GM12878 (cell line): ENCODE measurements around the gene PRSS56. TPM values are rescaled to one million over a fixed set of nuclear protein-coding genes. Genes with fewer than 3 reads are reported as not detected.

Source experiments
- ATAC-seq: fragments of 200-7000 bp; cut with Tn5 transposase; 3 replicates; pipeline ENCODE4 v1.9.1; 2020; ENCODE audit warnings: mild to moderate bottlenecking, moderate library complexity
- BruUV-seq: library from RNA; stranded (reverse); fragments of 400-500 nt; replicated peaks from 2 replicates; lab custom pipeline; 2021; lab: Mats Ljungman, UMichigan
- CTCF ChIA-PET: fragments of 300-600 bp; sonication (Branson Sonifier 250); formaldehyde crosslinking; extraction: SDS; loops from one replicate; lab custom pipeline; 2021; ENCODE audit warnings: inconsistent platforms; lab: Yijun Ruan, JAX
- POLR2A ChIA-PET: fragments of 350-600 bp; formaldehyde crosslinking; extraction: SDS; loops from one replicate; lab custom pipeline; 2021; ENCODE audit warnings: inconsistent platforms; lab: Charles Lee
- RAD21 ChIA-PET: fragments of 300-600 bp; sonication (Branson Sonifier 250); formaldehyde crosslinking; loops from one replicate; lab custom pipeline; 2023; ENCODE audit warnings: antibody characterized with exemption; ENCODE audit not compliant: unreplicated experiment; lab: Charles Lee
- SMC1A ChIA-PET: fragments of 300-600 bp; sonication (Branson Sonifier 250); formaldehyde crosslinking; loops from one replicate; lab custom pipeline; 2023; ENCODE audit not compliant: unreplicated experiment, uncharacterized antibody; lab: Charles Lee
- DNase-seq: peaks from one replicate; pipeline ENCODE4 v3.0.0-alpha.2; 2011; ENCODE audit warnings: low read depth, low spot score
- FAIRE-seq: peaks from 3 replicates; lab custom pipeline; 2011; peaks lifted over from hg19 to GRCh38; lab: Jason Lieb, UNC
- H2AFZ ChIP-seq: 2 replicates; pipeline ENCODE4 v1.6.0; 2011; ENCODE audit warnings: low read depth, low read length, control low read depth; ENCODE audit not compliant: control insufficient read depth
- H3K27ac ChIP-seq: 2 replicates; pipeline ENCODE4 v1.5.1; 2011; ENCODE audit warnings: control low read depth; ENCODE audit not compliant: control insufficient read depth, insufficient read depth
- H3K27me3 ChIP-seq, 2 experiments: replicated peaks in 1 of 2; 2 replicates each; pipeline versions ENCODE4 v1.6.0 to v1.6.1; 2011; ENCODE audit warnings: low read length in 1 of 2; ENCODE audit not compliant: control insufficient read depth in 2 of 2, insufficient read depth in 2 of 2
- H3K36me3 ChIP-seq, 2 experiments: 2 replicates each; pipeline ENCODE4 v1.5.1; 2011; ENCODE audit warnings: low read length in 1 of 2; ENCODE audit not compliant: control insufficient read depth in 2 of 2, insufficient read depth in 2 of 2
- H3K4me1 ChIP-seq: 2 replicates; pipeline ENCODE4 v1.6.1; 2011; ENCODE audit warnings: mild to moderate bottlenecking, low read length, moderate library complexity, mixed read lengths; ENCODE audit not compliant: control insufficient read depth, insufficient read depth
- H3K4me2 ChIP-seq: 2 replicates; pipeline ENCODE4 v1.6.0; 2011; ENCODE audit warnings: control low read depth; ENCODE audit not compliant: control insufficient read depth, insufficient read depth
- H3K4me3 ChIP-seq: fragments of 200-600 bp; sonication (generic); 2 replicates; pipeline ENCODE4 v1.5.1; 2016
- H3K79me2 ChIP-seq: 2 replicates; pipeline ENCODE4 v1.6.0; 2011; ENCODE audit warnings: low read length; ENCODE audit not compliant: control insufficient read depth, insufficient read depth
- H3K9ac ChIP-seq: 2 replicates; pipeline ENCODE4 v1.8.0; 2011; ENCODE audit warnings: low read length, control low read depth, mixed read lengths; ENCODE audit not compliant: control insufficient read depth, insufficient read depth
- H3K9me3 ChIP-seq: replicated peaks from 3 replicates; pipeline ENCODE4 v1.5.1; 2011; ENCODE audit warnings: mild to moderate bottlenecking, low read length; ENCODE audit not compliant: control insufficient read depth, insufficient read depth
- H4K20me1 ChIP-seq: 2 replicates; pipeline ENCODE4 v1.6.0; 2011; ENCODE audit not compliant: control insufficient read depth, insufficient read depth
- ASH2L ChIP-seq: fragments of 300-600, 200-600 bp; sonication (generic); IDR thresholded peaks from 2 replicates; pipeline ENCODE4 v1.6.1; 2017; ENCODE audit warnings: low read depth, mild to moderate bottlenecking, borderline replicate concordance
- ATF2 ChIP-seq: IDR thresholded peaks from 2 replicates; pipeline ENCODE4 v1.6.1; 2012; ENCODE audit warnings: low read length, inconsistent platforms
- BCL3 ChIP-seq: IDR thresholded peaks from 2 replicates; pipeline ENCODE4 v1.6.1; 2011; ENCODE audit warnings: borderline replicate concordance, low read depth, mild to moderate bottlenecking, moderate library complexity, low read length; ENCODE audit not compliant: insufficient read depth, poor library complexity, severe bottlenecking
- E4F1 ChIP-seq: fragments of 450-650 bp; IDR thresholded peaks from 2 replicates; pipeline ENCODE4 v1.6.1; 2018; ENCODE audit warnings: borderline replicate concordance, mild to moderate bottlenecking; ENCODE audit not compliant: partially characterized antibody
- ETV6 ChIP-seq, 2 experiments: fragments of 450-650 bp in 1 of 2; IDR thresholded peaks in 1 of 2; conservative IDR thresholded peaks in 1 of 2; 2 replicates each; pipeline ENCODE4 v1.6.1; 2014; ENCODE audit warnings: antibody characterized with exemption in 1 of 2, borderline replicate concordance in 1 of 2, low read depth in 1 of 2, mild to moderate bottlenecking in 1 of 2, moderate library complexity in 1 of 2
- MEF2A ChIP-seq: IDR thresholded peaks from 2 replicates; pipeline ENCODE4 v1.6.1; 2011; ENCODE audit warnings: low read depth, mild to moderate bottlenecking, low read length, moderate library complexity; ENCODE audit not compliant: insufficient read depth
- NFIC ChIP-seq: IDR thresholded peaks from 2 replicates; pipeline ENCODE4 v1.6.1; 2012; ENCODE audit warnings: low read depth, mild to moderate bottlenecking, inconsistent platforms, low read length, moderate library complexity
- NFYB ChIP-seq: IDR thresholded peaks from 2 replicates; pipeline ENCODE4 v1.6.1; 2011; ENCODE audit warnings: low read depth, mild to moderate bottlenecking, low read length, improper control_type of control experiment, moderate library complexity; ENCODE audit not compliant: insufficient read depth
- NRF1 ChIP-seq: conservative IDR thresholded peaks from 2 replicates; pipeline ENCODE4 v1.6.1; 2011; ENCODE audit warnings: mild to moderate bottlenecking, low read depth, low read length, improper control_type of control experiment
- POU2F2 ChIP-seq: IDR thresholded peaks from 3 replicates; pipeline ENCODE4 v1.6.1; 2011; ENCODE audit warnings: low read depth, mild to moderate bottlenecking, low read length, borderline replicate concordance
- SIN3A ChIP-seq: IDR thresholded peaks from 2 replicates; pipeline ENCODE4 v1.6.1; 2012; ENCODE audit warnings: low read depth, low read length, improper control_type of control experiment
- WRNIP1 ChIP-seq: IDR thresholded peaks from 2 replicates; pipeline ENCODE4 v1.6.1; 2011; ENCODE audit warnings: low read depth, low read length, improper control_type of control experiment, borderline replicate concordance
- WGBS: methylation state at CpG from one replicate; pipeline ENCODE4 v1.1.6; 2016; ENCODE audit warnings: low lambda C conversion rate; ENCODE audit not compliant: insufficient replicate concordance, insufficient coverage; ENCODE audit errors: missing lambda C conversion rate; 5-methylcytosine and 5-hydroxymethylcytosine counted together
- in situ Hi-C: fragments of 300-500 bp; cut with MboI; formaldehyde crosslinking; loops from 9 replicates; pipeline ENCODE4 v1.14.3; 2018; ENCODE audit warnings: mixed read lengths
- intact Hi-C: fragments of 100-400 bp; cut with micrococcal nuclease; formaldehyde crosslinking; loops from one replicate; pipeline ENCODE4 v1.14.2; 2022; ENCODE audit not compliant: unreplicated experiment
- polyA plus RNA-seq, 11 experiments: library from polyadenylated mRNA; depleted of rRNA in 4 of 11; unstranded in 6 of 11; stranded (reverse) in 5 of 11; fragments of >200 nt; fragmentation: Nextera tagmentation in 4 of 11; fragmentation: Illumina TruSeq in 1 of 11; extraction: Ambion mirVana in 4 of 11; extraction: Trizol in 1 of 11; gene quantifications; 1 replicate in 1 of 11; 2 replicates in 10 of 11; pipeline versions ENCODE4 v1.2.1 to v1.2.3, GENCODE V29; 2011 to 2016; ENCODE audit warnings: inconsistent platforms in 2 of 11, missing spikeins in 2 of 11, low read depth in 1 of 11
- total RNA-seq, 4 experiments: library from RNA; depleted of rRNA in 3 of 4; stranded (reverse); fragments of >200 nt in 3 of 4; fragmentation: Illumina TruSeq in 1 of 4; extraction: Trizol in 1 of 4; gene quantifications; 2 replicates each; pipeline versions ENCODE4 v1.2.1 to v1.2.3, GENCODE V29; 2013 to 2021

Gene PRSS56
- total and polyA plus RNA-seq, 10 of the 15 experiments (the other 5 are each of a cell fraction or from before 2014, with no cell fraction given), result not detected

- Histone ChIP-seq H3K4me1 (no peaks in the 10 kb centered on the region), H3K27ac (no peak within 1 kb of the TSS), H4K20me1 (no peaks in the 10 kb centered on the region)
- CTCF ChIA-PET, result no interaction called here
- POLR2A ChIA-PET, result no interaction called here
- BruUV-seq, result no TSS peak
- TF ChIP-seq ETV6 (conservative IDR thresholded peaks at IDR 0.05 in 1 of 2, IDR thresholded peaks at IDR 0.05 in 1 of 2; ENCODE audit: borderline replicate concordance in 1 of 2, low read depth in 1 of 2) (no peak), WRNIP1 (no peak), MEF2A (no peak), E4F1 (no peak), SIN3A (no peak), NRF1 (no peak), POU2F2 (no peak), NFYB (no peak), BCL3 (no peak), ASH2L (no peak), ATF2 (no peak), NFIC (no peak)
- TF ChIP-seq, all 136 proteins: peak for 0
- Histone ChIP-seq H3K27me3 (peaks cover 3 to 6% of the 10 kb centered on the region in 2 experiments; a peak in 3 of 4 replicates), H3K4me2 (no peak within 1 kb of the TSS), H3K4me3 (no peak within 1 kb of the TSS), H3K9ac (no peak within 1 kb of the TSS), H3K36me3 (no peaks in the 10 kb centered on the region), H2AFZ (no peak within 1 kb of the TSS), H3K9me3 (no peaks in the 10 kb centered on the region), H3K79me2 (no peaks in the 10 kb centered on the region)
- in situ Hi-C loops (no loop called here), intact Hi-C loops (no loop called here)
- FAIRE-seq (no peak), DNase-seq (no peak), ATAC-seq (no peak)
- 15% methylated on average over 12 of the region's 18 CpGs for WGBS
- ChIA-PET RAD21 (no interaction called here), SMC1A (no interaction called here)
Measured at GRCh38 chr2:232525791-232526371, 5.7 kb downstream of the PRSS56 start, which contains the start of gene CHRND. Gene CHRND (plus strand): TSS chr2:232526160. CDS start chr2:232526216, 56 bp downstream.
